NCI-H128 (cell line): ENCODE measurements around the gene OR5AS1.
"Not testable (repeated sequence)": the region's sequence is repeated elsewhere in the genome, so short reads cannot be mapped to it uniquely, and the experiment has no call there.

Experiments
- DNase-seq: peaks from one replicate; lab custom pipeline; 2025; ENCODE audit not compliant: unreplicated experiment; lab: John Stamatoyannopoulos, UW

The OR5AS1 gene

GRCh38 chr11:56027354-56027753, at the start of gene OR5AS1:
Gene OR5AS1 (plus strand): TSS chr11:56027654. CDS start chr11:56030419, 2,765 bp downstream.
- no peak for DNase-seq

- DNase-seq, result no peak
Measured at GRCh38 chr11:55994525-55994924, 32.9 kb upstream of the OR5AS1 start, which contains the start of gene OR5F1. Gene OR5F1 (minus strand): TSS chr11:55994625. CDS start chr11:55994625, 0 bp downstream.

GRCh38 chr11:56010716-56011115, 16.7 kb upstream of the OR5AS1 start:
- no peak for DNase-seq

- no peak for DNase-seq
Measured at GRCh38 chr11:56013805-56014204, 13.6 kb upstream of the OR5AS1 start.

- no peak for DNase-seq
Measured at GRCh38 chr11:56045538-56045937, 18.1 kb downstream of the OR5AS1 start.

GRCh38 chr11:56048480-56048879, 21.0 kb downstream of the OR5AS1 start:
- DNase-seq, result no peak

- DNase-seq, result no peak
Measured at GRCh38 chr11:56049487-56049886, 22.0 kb downstream of the OR5AS1 start.

- not testable (repeated sequence) for DNase-seq
Measured at GRCh38 chr11:56056366-56056765, 28.9 kb downstream of the OR5AS1 start.

GRCh38 chr11:56057661-56058237, 30.3 kb downstream of the OR5AS1 start:
- DNase-seq, result not testable (repeated sequence)

- DNase-seq, result not testable (repeated sequence)
Measured at GRCh38 chr11:56058260-56058780, 30.9 kb downstream of the OR5AS1 start.

- no peak for DNase-seq
Measured at GRCh38 chr11:56066980-56067379, 39.5 kb downstream of the OR5AS1 start.
